ENCODE results near the gene MAPK13.

- no peak for TF ChIP-seq POLR2A (IDR thresholded peaks at IDR 0.05)
- TF ChIP-seq CTCF (IDR thresholded peaks at IDR 0.05), result no peak
- TF ChIP-seq POLR2AphosphoS5 (IDR thresholded peaks at IDR 0.05), result no peak
Measured at GRCh38 chr6:36136551-36136950, 6.2 kb downstream of the MAPK13 start.
